Choroid plexus epithelial cell (primary cell): ENCODE results near the gene MAN1A2.

Source experiments
- DNase-seq: peaks from one replicate; pipeline ENCODE4 v3.0.0-alpha.2; 2010; ENCODE audit warnings: low read depth
- H3K4me3 ChIP-seq: 2 replicates; pipeline ENCODE4 v1.5.1; 2011; ENCODE audit warnings: low read depth, mild to moderate bottlenecking, control low read depth, low read length, moderate library complexity
- TF ChIP-seq, protein P1 (sequence below): conservative IDR thresholded peaks from 2 replicates; pipeline ENCODE4 v1.5.1; 2011; ENCODE audit warnings: low read depth, mild to moderate bottlenecking, control low read depth, inconsistent platforms, low read length, moderate library complexity

The MAN1A2 gene

DNA sequence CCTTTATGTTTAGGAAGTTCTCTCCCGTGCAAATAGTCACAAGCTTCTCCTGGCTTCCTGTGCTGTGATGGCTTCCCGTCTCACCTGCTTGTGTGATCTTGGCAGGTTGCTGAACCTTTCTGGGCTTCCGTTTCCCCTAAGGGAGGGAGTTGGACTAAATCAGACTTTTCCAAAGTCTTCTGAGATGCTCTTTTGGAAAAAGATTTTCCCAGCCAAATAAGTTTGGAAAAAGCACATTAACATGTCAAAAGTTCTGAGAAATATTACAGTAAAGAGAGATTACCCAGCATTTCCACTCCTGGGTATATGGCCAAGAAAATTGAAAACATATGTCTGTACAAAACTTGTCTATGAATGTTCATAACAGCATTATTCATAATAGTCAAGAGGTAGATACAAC, 202.6 kb downstream of the MAN1A2 start:
- no peak overlapping the region for H3K4me3 ChIP-seq
- no peak for DNase-seq
- TF ChIP-seq, protein P1, sequence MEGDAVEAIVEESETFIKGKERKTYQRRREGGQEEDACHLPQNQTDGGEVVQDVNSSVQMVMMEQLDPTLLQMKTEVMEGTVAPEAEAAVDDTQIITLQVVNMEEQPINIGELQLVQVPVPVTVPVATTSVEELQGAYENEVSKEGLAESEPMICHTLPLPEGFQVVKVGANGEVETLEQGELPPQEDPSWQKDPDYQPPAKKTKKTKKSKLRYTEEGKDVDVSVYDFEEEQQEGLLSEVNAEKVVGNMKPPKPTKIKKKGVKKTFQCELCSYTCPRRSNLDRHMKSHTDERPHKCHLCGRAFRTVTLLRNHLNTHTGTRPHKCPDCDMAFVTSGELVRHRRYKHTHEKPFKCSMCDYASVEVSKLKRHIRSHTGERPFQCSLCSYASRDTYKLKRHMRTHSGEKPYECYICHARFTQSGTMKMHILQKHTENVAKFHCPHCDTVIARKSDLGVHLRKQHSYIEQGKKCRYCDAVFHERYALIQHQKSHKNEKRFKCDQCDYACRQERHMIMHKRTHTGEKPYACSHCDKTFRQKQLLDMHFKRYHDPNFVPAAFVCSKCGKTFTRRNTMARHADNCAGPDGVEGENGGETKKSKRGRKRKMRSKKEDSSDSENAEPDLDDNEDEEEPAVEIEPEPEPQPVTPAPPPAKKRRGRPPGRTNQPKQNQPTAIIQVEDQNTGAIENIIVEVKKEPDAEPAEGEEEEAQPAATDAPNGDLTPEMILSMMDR, result no peak

DNA sequence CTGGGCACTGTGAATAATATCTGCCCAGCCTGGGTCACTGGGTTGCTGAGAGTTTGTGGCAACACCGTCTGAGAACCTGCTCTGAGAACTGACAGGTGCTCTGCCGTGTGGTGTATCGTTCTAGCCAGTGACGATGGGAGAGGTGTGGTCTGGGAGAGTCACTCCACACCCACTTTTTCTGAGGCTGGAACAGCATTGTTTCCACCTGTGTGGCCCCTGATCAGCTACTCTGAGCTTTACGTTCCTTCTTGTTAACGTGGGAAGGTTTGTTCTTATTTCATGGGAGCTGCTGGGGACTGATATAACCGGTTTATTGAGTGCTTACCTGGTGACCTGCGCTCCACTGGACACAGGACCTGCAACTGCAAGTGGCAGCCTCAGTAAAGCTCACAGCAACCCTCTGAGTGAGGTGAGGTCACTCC, 203.8 kb downstream of the MAN1A2 start:
- TF ChIP-seq, protein P1, result no peak
- DNase-seq, result no peak
- no peak overlapping the region for H3K4me3 ChIP-seq

DNA sequence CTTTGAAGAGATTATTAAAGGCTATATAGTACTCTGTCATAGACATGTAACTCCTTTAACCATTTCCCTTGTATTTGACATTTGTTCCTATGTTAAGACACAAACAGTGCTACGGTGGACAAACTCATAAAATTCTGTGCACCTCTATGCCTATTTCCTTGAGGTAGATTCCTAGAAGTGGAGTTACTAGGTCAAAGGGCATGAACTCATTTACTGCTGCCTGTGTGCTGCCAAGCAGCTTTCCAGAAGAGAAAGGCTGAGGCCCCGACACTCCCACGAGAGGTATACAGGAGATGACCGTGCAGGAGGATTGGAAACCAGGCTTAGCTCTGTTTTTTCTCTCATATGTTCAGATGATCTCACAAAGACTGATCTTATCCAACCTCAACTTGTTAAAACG, 204.2 kb downstream of the MAN1A2 start:
- TF ChIP-seq, protein P1, result no peak
- H3K4me3 ChIP-seq, result no peak overlapping the region
- DNase-seq, result no peak

DNA sequence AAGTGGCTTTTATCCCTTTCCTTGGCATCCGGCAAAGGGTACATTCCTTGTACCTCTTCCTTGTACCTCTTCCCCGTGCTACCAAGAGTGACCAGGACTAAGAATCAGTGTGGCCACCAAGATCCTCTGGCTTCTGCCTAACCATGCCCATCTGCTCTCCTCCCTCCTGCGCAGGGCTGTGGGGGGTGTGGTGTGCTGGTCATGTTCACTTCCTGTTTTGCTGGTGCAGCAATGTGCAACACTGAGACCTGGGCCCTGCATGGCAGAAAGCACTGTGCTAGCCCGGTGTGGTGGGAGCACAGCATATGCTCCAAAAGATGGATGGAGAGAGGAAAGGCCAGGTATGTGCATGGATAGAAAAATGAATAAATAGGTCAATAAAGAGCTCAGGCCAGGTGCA, 205.3 kb downstream of the MAN1A2 start:
- DNase-seq, result no peak
- H3K4me3 ChIP-seq, result no peak overlapping the region
- TF ChIP-seq, protein P1, result no peak

DNA sequence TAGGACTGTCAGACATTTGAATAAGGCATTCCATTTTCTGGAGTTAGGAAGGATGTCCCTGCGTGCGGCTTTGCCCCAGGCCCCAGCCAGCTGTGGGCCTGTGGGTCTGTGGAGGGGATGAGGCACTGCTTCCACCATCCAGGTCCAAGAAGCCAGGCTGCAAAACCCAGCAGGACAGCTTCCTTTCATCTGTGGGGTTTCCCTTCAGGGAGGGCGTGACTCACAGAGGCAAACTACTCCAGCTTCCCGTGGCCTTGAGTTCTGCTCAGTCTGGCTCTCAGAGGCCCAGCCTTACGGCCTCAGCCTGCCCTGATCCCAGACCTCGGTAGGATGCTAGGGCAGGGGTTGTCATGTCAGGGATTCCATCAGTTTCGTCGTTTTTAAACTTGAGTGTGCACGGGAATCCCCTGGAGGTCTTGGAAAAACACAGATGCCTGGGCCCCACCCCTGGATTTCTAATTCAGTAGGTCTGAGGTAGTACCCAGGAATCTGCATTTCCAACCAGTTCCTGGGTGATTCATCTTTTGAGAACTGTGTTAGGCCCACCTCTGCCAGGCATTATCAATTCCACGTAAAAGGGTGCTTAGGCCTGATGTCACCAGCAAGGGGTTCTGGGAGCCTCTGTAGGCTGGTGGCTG, 206.3 kb downstream of the MAN1A2 start:
- TF ChIP-seq, protein P1, result no peak
- no peak overlapping the region for H3K4me3 ChIP-seq
- DNase-seq, result peak; percentile 69

DNA sequence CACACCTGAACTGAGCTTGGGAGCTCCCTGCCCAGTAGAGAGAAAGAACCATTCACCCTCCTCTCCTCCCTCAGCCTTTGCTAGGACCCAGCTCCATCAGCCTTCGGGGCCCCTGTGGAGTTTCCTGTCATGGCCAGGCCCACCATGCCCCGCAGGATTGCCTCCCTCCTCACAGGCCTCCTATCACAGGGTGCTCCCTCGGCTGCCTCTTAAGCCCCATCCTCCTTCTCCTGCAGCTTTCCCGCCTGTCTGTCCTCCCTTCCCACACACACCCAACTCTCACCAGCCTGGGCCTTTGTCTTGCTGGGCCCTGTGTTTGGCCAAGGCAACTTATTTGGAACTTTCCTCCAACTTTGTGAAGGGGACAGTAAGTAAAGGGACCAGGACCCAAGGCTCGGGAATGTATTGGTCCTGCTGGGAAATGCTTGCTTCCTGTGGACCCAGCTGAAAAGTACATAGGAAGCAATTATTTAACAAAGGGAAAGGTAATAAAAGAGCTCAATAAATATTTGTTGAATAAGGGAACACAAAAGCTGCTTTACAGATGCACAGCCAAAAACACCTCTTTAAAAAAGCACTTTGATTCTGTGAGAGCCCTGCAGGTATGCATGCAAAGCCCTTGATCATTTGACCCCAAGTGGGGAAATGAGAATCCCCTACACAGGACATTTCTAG, 207.0 kb downstream of the MAN1A2 start:
- no peak overlapping the region for H3K4me3 ChIP-seq
- TF ChIP-seq, protein P1, result no peak
- DNase-seq, result no peak

DNA sequence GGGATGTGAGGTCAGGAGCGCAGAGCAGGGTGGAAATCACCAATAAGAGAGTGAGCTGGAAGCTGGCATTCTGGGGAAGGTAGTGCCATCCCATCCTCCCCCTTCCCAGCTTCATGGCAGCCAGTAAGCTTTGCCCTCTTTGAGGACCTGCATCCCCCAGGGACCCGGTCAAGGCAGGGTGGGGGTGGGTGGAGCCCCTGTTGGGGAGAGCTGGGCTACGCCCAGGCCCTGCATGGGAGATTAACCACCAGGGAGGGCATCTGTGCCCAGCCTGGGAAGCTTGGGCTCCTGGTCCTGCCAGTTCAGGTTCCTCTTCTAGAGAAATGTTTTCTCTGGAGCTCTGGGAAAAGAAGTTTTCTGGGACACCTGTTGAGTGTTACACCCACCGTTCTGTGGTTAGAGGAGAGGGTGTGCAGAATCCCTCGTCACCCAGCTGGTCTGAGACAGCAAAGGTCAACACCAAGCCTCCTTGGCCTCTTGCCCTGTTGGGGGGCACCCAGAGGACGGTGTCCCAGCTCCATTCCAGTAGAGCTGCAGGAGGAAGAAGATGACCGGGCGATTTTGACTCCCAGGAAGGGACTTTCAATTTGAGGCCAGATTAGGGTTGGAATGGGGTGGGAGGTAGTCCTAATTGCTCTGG, 208.5 kb downstream of the MAN1A2 start:
- TF ChIP-seq, protein P1, result no peak
- DNase-seq, result no peak
- no peak overlapping the region for H3K4me3 ChIP-seq
